HEK293 (cell line): ENCODE measurements around the gene PET100.

Experiments used
- CTCF ChIA-PET: fragments of 350-600 bp; formaldehyde crosslinking; extraction: SDS; loops from one replicate; lab custom pipeline; 2021; ENCODE audit warnings: antibody characterized with exemption; lab: Yijun Ruan, JAX
- POLR2A ChIA-PET: fragments of 300-600 bp; formaldehyde crosslinking; extraction: SDS; loops from one replicate; lab custom pipeline; 2020; ENCODE audit warnings: antibody characterized with exemption, inconsistent platforms; lab: Yijun Ruan, JAX
- H3K27ac ChIP-seq: fragments of 200-500 bp; sonication (Bioruptor generic); 2 replicates; pipeline ENCODE4 v1.5.1; 2014; ENCODE audit warnings: low read depth, low read length, control low read depth, inconsistent platforms; ENCODE audit errors: extremely low read depth
- H3K36me3 ChIP-seq, 2 experiments: fragments of 200-500 bp in 1 of 2; sonication (Bioruptor generic) in 1 of 2; 1 replicate in 1 of 2; 2 replicates in 1 of 2; pipeline ENCODE4 v1.5.1; 2014 to 2017; ENCODE audit warnings: inconsistent platforms in 2 of 2, low read length in 2 of 2; ENCODE audit not compliant: control insufficient read depth in 2 of 2, insufficient read depth in 1 of 2
- H3K4me1 ChIP-seq: fragments of 200-500 bp; sonication (Bioruptor generic); 2 replicates; pipeline ENCODE4 v1.5.1; 2014; ENCODE audit warnings: mild to moderate bottlenecking, low read length, inconsistent platforms; ENCODE audit not compliant: control insufficient read depth, insufficient read depth
- H3K4me3 ChIP-seq: 2 replicates; pipeline ENCODE4 v1.5.1; 2011; ENCODE audit warnings: low read depth, mild to moderate bottlenecking, control low read depth, low read length, moderate library complexity
- H3K9me3 ChIP-seq: fragments of 200-500 bp; sonication (Bioruptor generic); 2 replicates; pipeline ENCODE4 v1.5.1; 2014; ENCODE audit warnings: low read depth, low read length, inconsistent platforms; ENCODE audit not compliant: control insufficient read depth, insufficient read depth
- FEZF1 ChIP-seq: fragments of 450-650 bp; formaldehyde crosslinking; IDR thresholded peaks from 2 replicates; pipeline ENCODE4 v1.5.1; 2016; ENCODE audit warnings: missing biosample characterization, missing genetic modification characterization
- HOXA7 ChIP-seq: sonication (generic); formaldehyde crosslinking; IDR thresholded peaks from 2 replicates; pipeline ENCODE4 v1.8.1; 2022; ENCODE audit warnings: missing genetic modification reagents, borderline replicate concordance
- HOXD13 ChIP-seq: sonication (generic); formaldehyde crosslinking; IDR thresholded peaks from 2 replicates; pipeline ENCODE4 v1.8.0; 2022; ENCODE audit warnings: missing genetic modification reagents, borderline replicate concordance
- KLF1 ChIP-seq: fragments of 450-650 bp; formaldehyde crosslinking; IDR thresholded peaks from 2 replicates; pipeline ENCODE4 v1.5.1; 2016; ENCODE audit warnings: missing biosample characterization, missing genetic modification characterization
- KLF8 ChIP-seq: fragments of 450-650 bp; formaldehyde crosslinking; IDR thresholded peaks from 2 replicates; pipeline ENCODE4 v1.5.1; 2016; ENCODE audit warnings: missing biosample characterization, missing genetic modification characterization
- KLF9 ChIP-seq: fragments of 450-650 bp; formaldehyde crosslinking; IDR thresholded peaks from 2 replicates; pipeline ENCODE4 v1.5.1; 2016; ENCODE audit warnings: missing biosample characterization, missing genetic modification characterization, low read depth
- MZF1 ChIP-seq: fragments of 450-650 bp; formaldehyde crosslinking; IDR thresholded peaks from 2 replicates; pipeline ENCODE4 v1.5.1; 2017; ENCODE audit warnings: missing biosample characterization, missing genetic modification characterization, borderline replicate concordance
- SETDB1 ChIP-seq: IDR thresholded peaks from one replicate; pipeline ENCODE4 v1.6.1; 2017; ENCODE audit warnings: mild to moderate bottlenecking, low read length, moderate library complexity, mixed read lengths; ENCODE audit not compliant: insufficient read length
- SP2 ChIP-seq: fragments of 450-650 bp; formaldehyde crosslinking; IDR thresholded peaks from 2 replicates; pipeline ENCODE4 v1.5.1; 2016; ENCODE audit warnings: missing biosample characterization, missing genetic modification characterization
- SP3 ChIP-seq: fragments of 450-650 bp; formaldehyde crosslinking; IDR thresholded peaks from 2 replicates; pipeline ENCODE4 v1.5.1; 2016; ENCODE audit warnings: missing biosample characterization, missing genetic modification characterization
- TCF7L2 ChIP-seq: IDR thresholded peaks from 2 replicates; pipeline ENCODE4 v1.6.1; 2011; ENCODE audit warnings: low read depth, mild to moderate bottlenecking, inconsistent platforms, low read length, moderate library complexity, borderline replicate concordance
- ZBTB1 ChIP-seq: fragments of 450-650 bp; formaldehyde crosslinking; IDR thresholded peaks from 2 replicates; pipeline ENCODE4 v1.5.1; 2016; ENCODE audit warnings: missing biosample characterization, missing genetic modification characterization
- ZBTB20 ChIP-seq: fragments of 450-650 bp; formaldehyde crosslinking; IDR thresholded peaks from 2 replicates; pipeline ENCODE4 v1.5.1; 2016; ENCODE audit warnings: missing biosample characterization, missing genetic modification characterization
- ZNF114 ChIP-seq: fragments of 450-650 bp; formaldehyde crosslinking; IDR thresholded peaks from 2 replicates; pipeline ENCODE4 v1.5.0; 2017; ENCODE audit warnings: missing biosample characterization, missing genetic modification characterization
- ZNF16 ChIP-seq: fragments of 450-650 bp; formaldehyde crosslinking; IDR thresholded peaks from 2 replicates; pipeline ENCODE4 v1.5.1; 2016; ENCODE audit warnings: low read depth, missing biosample characterization, missing genetic modification characterization
- ZNF23 ChIP-seq: fragments of 450-650 bp; formaldehyde crosslinking; IDR thresholded peaks from 2 replicates; pipeline ENCODE4 v1.5.1; 2016; ENCODE audit warnings: missing biosample characterization, missing genetic modification characterization, borderline replicate concordance
- ZNF311 ChIP-seq: fragments of 450-650 bp; formaldehyde crosslinking; IDR thresholded peaks from 2 replicates; pipeline ENCODE4 v1.5.1; 2017; ENCODE audit warnings: missing biosample characterization, missing genetic modification characterization, borderline replicate concordance
- ZNF335 ChIP-seq: fragments of 450-650 bp; formaldehyde crosslinking; conservative IDR thresholded peaks from 2 replicates; pipeline ENCODE4 v1.5.1; 2016; ENCODE audit warnings: missing biosample characterization, missing genetic modification characterization
- ZNF350 ChIP-seq: fragments of 450-650 bp; formaldehyde crosslinking; IDR thresholded peaks from 2 replicates; pipeline ENCODE4 v1.5.0; 2017; ENCODE audit warnings: missing biosample characterization, mild to moderate bottlenecking, missing genetic modification characterization
- ZNF366 ChIP-seq: fragments of 450-650 bp; formaldehyde crosslinking; conservative IDR thresholded peaks from 2 replicates; pipeline ENCODE4 v1.5.1; 2016; ENCODE audit warnings: missing biosample characterization, missing genetic modification characterization
- ZNF433 ChIP-seq: fragments of 450-650 bp; formaldehyde crosslinking; IDR thresholded peaks from 2 replicates; pipeline ENCODE4 v1.5.1; 2016; ENCODE audit warnings: missing biosample characterization, missing genetic modification characterization, low read depth
- ZNF488 ChIP-seq: fragments of 450-650 bp; formaldehyde crosslinking; IDR thresholded peaks from 2 replicates; pipeline ENCODE4 v1.5.1; 2016; ENCODE audit warnings: missing biosample characterization, missing genetic modification characterization
- ZNF544 ChIP-seq: fragments of 450-650 bp; formaldehyde crosslinking; IDR thresholded peaks from 2 replicates; pipeline ENCODE4 v1.5.0; 2017; ENCODE audit warnings: missing biosample characterization, missing genetic modification characterization
- ZNF621 ChIP-seq: fragments of 450-650 bp; formaldehyde crosslinking; IDR thresholded peaks from 2 replicates; pipeline ENCODE4 v1.5.1; 2017; ENCODE audit warnings: missing biosample characterization, missing genetic modification characterization
- ZNF654 ChIP-seq: fragments of 450-650 bp; formaldehyde crosslinking; IDR thresholded peaks from 2 replicates; pipeline ENCODE4 v1.5.1; 2016; ENCODE audit warnings: low read depth, missing biosample characterization, missing genetic modification characterization
- ZNF677 ChIP-seq: fragments of 450-650 bp; IDR thresholded peaks from 2 replicates; pipeline ENCODE4 v1.5.0; 2018; ENCODE audit warnings: missing biosample characterization, mild to moderate bottlenecking, missing genetic modification characterization, moderate library complexity
- ZNF76 ChIP-seq: fragments of 450-650 bp; formaldehyde crosslinking; IDR thresholded peaks from 2 replicates; pipeline ENCODE4; 2016; ENCODE audit warnings: low read depth, missing biosample characterization, missing genetic modification characterization, borderline replicate concordance
- TF ChIP-seq, protein P1 (sequence below): fragments of 450-650 bp; formaldehyde crosslinking; IDR thresholded peaks from 2 replicates; pipeline ENCODE4 v1.5.1; 2016; ENCODE audit warnings: missing biosample characterization, missing genetic modification characterization
- TF ChIP-seq, protein P2 (sequence below): fragments of 450-650 bp; formaldehyde crosslinking; IDR thresholded peaks from 2 replicates; pipeline ENCODE4 v1.5.1; 2016; ENCODE audit warnings: missing biosample characterization, missing genetic modification characterization

PET100 gene

GRCh38 chr19:7674010-7675005 lies 44.7 kb downstream of the PET100 start:
- Histone ChIP-seq H3K9me3 (no peaks in the 10 kb centered on the region), H3K4me1 (no peaks in the 10 kb centered on the region), H3K36me3 (no peaks in the 10 kb centered on the region), H3K4me3 (no peak overlapping the region), H3K27ac (no peak overlapping the region)
- TF ChIP-seq ZNF350 (tag by site-specific recombination), result peak; percentile 88
- TF ChIP-seq ZNF677 (tag by site-specific recombination), result no peak
- TF ChIP-seq ZNF433 (tag by site-specific recombination), result no peak
- TF ChIP-seq SP2 (tag by site-specific recombination), result peak; percentile 67
- TF ChIP-seq ZNF621 (tag by site-specific recombination), result peak; percentile 75; the same call in 1 of the 2 replicates
- TF ChIP-seq FEZF1 (tag by site-specific recombination), result peak; percentile 59
- TF ChIP-seq ZNF544 (tag by site-specific recombination), result no peak
- no peak for TF ChIP-seq ZBTB1 (tag by site-specific recombination)
- TF ChIP-seq HOXD13 (CRISPR knock-in tag), result no peak
- peak; percentile 50 for TF ChIP-seq SP3 (tag by site-specific recombination)
- TF ChIP-seq HOXA7 (CRISPR knock-in tag), result no peak
- peak; percentile 54; the same call in 1 of the 2 replicates for TF ChIP-seq ZBTB20 (tag by site-specific recombination)
- no peak for TF ChIP-seq ZNF23
- 0 out of 2 replicates have a peak, but pooled peaks have one; percentile 19 for TF ChIP-seq ZNF335 (tag by site-specific recombination)
- TF ChIP-seq ZNF366 (tag by site-specific recombination), result peak; percentile 64
- TF ChIP-seq SETDB1, result peak; percentile 67
- no peak for TF ChIP-seq KLF8 (tag by site-specific recombination)
- ChIA-PET CTCF (interaction anchor here (1.5 to 1.7 kb wide), 2 partner anchors 23 to 106 kb away, joined by 5 to 6 read pairs; no protein-coding TSS in a partner anchor), POLR2A (interaction anchor here (0.7 kb wide), 2 partner anchors 41 to 566 kb away, joined by 4 to 6 read pairs; partner anchors contain the start of gene PCP2)

GRCh38 chr19:7676376-7676775 lies 46.8 kb downstream of the PET100 start:
- Histone ChIP-seq H3K36me3 (no peaks in the 10 kb centered on the region), H3K4me1 (no peaks in the 10 kb centered on the region), H3K4me3 (no peak overlapping the region), H3K9me3 (no peaks in the 10 kb centered on the region), H3K27ac (no peak overlapping the region)
- ChIA-PET CTCF (interaction anchor here (0.9 to 1.6 kb wide), 3 partner anchors 24 to 146 kb away, joined by 3 to 5 read pairs (median 3); no protein-coding TSS in a partner anchor), POLR2A (no interaction called here)
- TF ChIP-seq KLF1 (tag by site-specific recombination) (0 out of 2 replicates have a peak, but pooled peaks have one; percentile 23), ZNF114 (tag by site-specific recombination) (no peak), ZNF311 (no peak), TCF7L2 (no peak), KLF9 (tag by site-specific recombination) (0 out of 2 replicates have a peak, but pooled peaks have one; percentile 12), ZNF654 (tag by site-specific recombination) (no peak), MZF1 (tag by site-specific recombination) (no peak), ZNF76 (tag by site-specific recombination) (no peak), HOXD13 (CRISPR knock-in tag) (no peak), ZNF488 (tag by site-specific recombination) (no peak), ZNF16 (tag by site-specific recombination) (no peak)
- TF ChIP-seq, protein P1, sequence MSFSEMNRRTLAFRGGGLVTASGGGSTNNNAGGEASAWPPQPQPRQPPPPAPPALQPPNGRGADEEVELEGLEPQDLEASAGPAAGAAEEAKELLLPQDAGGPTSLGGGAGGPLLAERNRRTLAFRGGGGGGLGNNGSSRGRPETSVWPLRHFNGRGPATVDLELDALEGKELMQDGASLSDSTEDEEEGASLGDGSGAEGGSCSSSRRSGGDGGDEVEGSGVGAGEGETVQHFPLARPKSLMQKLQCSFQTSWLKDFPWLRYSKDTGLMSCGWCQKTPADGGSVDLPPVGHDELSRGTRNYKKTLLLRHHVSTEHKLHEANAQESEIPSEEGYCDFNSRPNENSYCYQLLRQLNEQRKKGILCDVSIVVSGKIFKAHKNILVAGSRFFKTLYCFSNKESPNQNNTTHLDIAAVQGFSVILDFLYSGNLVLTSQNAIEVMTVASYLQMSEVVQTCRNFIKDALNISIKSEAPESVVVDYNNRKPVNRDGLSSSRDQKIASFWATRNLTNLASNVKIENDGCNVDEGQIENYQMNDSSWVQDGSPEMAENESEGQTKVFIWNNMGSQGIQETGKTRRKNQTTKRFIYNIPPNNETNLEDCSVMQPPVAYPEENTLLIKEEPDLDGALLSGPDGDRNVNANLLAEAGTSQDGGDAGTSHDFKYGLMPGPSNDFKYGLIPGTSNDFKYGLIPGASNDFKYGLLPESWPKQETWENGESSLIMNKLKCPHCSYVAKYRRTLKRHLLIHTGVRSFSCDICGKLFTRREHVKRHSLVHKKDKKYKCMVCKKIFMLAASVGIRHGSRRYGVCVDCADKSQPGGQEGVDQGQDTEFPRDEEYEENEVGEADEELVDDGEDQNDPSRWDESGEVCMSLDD, result no peak
- TF ChIP-seq, protein P2, sequence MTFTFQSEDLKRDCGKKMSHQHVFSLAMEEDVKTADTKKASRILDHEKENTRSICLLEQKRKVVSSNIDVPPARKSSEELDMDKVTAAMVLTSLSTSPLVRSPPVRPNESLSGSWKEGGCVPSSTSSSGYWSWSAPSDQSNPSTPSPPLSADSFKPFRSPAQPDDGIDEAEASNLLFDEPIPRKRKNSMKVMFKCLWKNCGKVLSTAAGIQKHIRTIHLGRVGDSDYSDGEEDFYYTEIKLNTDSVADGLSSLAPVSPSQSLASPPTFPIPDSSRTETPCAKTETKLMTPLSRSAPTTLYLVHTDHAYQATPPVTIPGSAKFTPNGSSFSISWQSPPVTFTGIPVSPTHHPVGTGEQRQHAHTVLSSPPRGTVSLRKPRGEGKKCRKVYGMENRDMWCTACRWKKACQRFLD (tag by site-specific recombination), result no peak
